Endothelial cell of umbilical vein (primary cell): ENCODE data around the gene MMS19.

ENCODE experiments used
- POLR2A ChIP-seq: IDR thresholded peaks from 2 replicates; pipeline ENCODE4 v1.6.1; 2012; ENCODE audit warnings: low read depth, mild to moderate bottlenecking, control low read depth, low read length
- TF ChIP-seq, protein P1 (sequence below), 2 donors: IDR thresholded peaks; 1 replicate in 1 of 2; 2 replicates in 1 of 2; pipeline ENCODE4 v1.5.1; 2011; ENCODE audit warnings: low read length in 2 of 2, mild to moderate bottlenecking in 2 of 2, moderate library complexity in 2 of 2, control low read depth in 1 of 2, inconsistent platforms in 1 of 2, low read depth in 1 of 2; ENCODE audit not compliant: insufficient read depth in 1 of 2; ENCODE audit errors: extremely low read depth in 1 of 2
- TF ChIP-seq, protein P2 (sequence below): IDR thresholded peaks from 2 replicates; pipeline ENCODE4 v1.6.1; 2011; ENCODE audit not compliant: insufficient read depth, insufficient read length

GRCh38 chr10:97537186-97537869 lies 39.1 kb upstream of the MMS19 start:
- TF ChIP-seq, protein P1, sequence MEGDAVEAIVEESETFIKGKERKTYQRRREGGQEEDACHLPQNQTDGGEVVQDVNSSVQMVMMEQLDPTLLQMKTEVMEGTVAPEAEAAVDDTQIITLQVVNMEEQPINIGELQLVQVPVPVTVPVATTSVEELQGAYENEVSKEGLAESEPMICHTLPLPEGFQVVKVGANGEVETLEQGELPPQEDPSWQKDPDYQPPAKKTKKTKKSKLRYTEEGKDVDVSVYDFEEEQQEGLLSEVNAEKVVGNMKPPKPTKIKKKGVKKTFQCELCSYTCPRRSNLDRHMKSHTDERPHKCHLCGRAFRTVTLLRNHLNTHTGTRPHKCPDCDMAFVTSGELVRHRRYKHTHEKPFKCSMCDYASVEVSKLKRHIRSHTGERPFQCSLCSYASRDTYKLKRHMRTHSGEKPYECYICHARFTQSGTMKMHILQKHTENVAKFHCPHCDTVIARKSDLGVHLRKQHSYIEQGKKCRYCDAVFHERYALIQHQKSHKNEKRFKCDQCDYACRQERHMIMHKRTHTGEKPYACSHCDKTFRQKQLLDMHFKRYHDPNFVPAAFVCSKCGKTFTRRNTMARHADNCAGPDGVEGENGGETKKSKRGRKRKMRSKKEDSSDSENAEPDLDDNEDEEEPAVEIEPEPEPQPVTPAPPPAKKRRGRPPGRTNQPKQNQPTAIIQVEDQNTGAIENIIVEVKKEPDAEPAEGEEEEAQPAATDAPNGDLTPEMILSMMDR (IDR thresholded peaks at IDR 0.05; ENCODE audit: extremely low read depth in 1 of 2, insufficient read depth in 1 of 2, low read depth in 1 of 2, low read length in 2 of 2): no peak
- TF ChIP-seq POLR2A: no peak
- TF ChIP-seq, protein P2, sequence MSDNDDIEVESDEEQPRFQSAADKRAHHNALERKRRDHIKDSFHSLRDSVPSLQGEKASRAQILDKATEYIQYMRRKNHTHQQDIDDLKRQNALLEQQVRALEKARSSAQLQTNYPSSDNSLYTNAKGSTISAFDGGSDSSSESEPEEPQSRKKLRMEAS: no peak
